NCI-H1092 (cell line): Measurements from ENCODE around the gene STAC.

ENCODE experiments used
- DNase-seq: peaks from one replicate; lab custom pipeline; 2025; lab: John Stamatoyannopoulos, UW

STAC gene

GRCh38 chr3:36595511-36595910 lies 215.2 kb downstream of the STAC start:
- DNase-seq: no peak

GRCh38 chr3:36596419-36596818 lies 216.1 kb downstream of the STAC start:
- no peak for DNase-seq

- DNase-seq: no peak
These were observed 217.1 kb downstream of the STAC start for GRCh38 chr3:36597422-36597821.
